A549 (cell line): Measurements from ENCODE around the gene SYTL3. TPM values are rescaled to one million over a fixed set of nuclear protein-coding genes. Genes with fewer than 3 reads are reported as not detected.

Experiments used
- ATAC-seq, 2 experiments: fragments of 200-7000 bp in 1 of 2; fragments of >200 bp in 1 of 2; cut with Nextera tagmentation in 1 of 2; cut with Tn5 transposase in 1 of 2; 3 replicates each; pipeline versions ENCODE4 v1.8.0 to v1.9.1; 2018 to 2020; ENCODE audit warnings: mild to moderate bottlenecking in 1 of 2, moderate library complexity in 1 of 2
- CTCF ChIA-PET: fragments of 300-600 bp; sonication (Branson Sonifier 250); formaldehyde crosslinking; extraction: SDS; loops from one replicate; lab custom pipeline; 2021; ENCODE audit warnings: antibody characterized with exemption, inconsistent platforms; lab: Yijun Ruan, JAX
- POLR2A ChIA-PET: fragments of 350-600 bp; formaldehyde crosslinking; extraction: SDS; loops from one replicate; lab custom pipeline; 2021; ENCODE audit warnings: antibody characterized with exemption, inconsistent platforms; lab: Yijun Ruan, JAX
- DNase-seq, 2 experiments: peaks; one replicate each; pipeline versions ENCODE4 v3.0.0 to v3.0.0-alpha.2; 2011 to 2016; ENCODE audit warnings: low read depth in 1 of 2, low spot score in 1 of 2
- FAIRE-seq: peaks from 2 replicates; lab custom pipeline; 2011; peaks lifted over from hg19 to GRCh38; lab: Jason Lieb, UNC
- H3K27ac ChIP-seq, 2 experiments: fragments of >200 bp; sonication (Bioruptor Twin); formaldehyde crosslinking; 3 replicates each; pipeline ENCODE4 v1.5.1; 2016 to 2017
- H3K4me1 ChIP-seq: fragments of >200 bp; sonication (Bioruptor Twin); formaldehyde crosslinking; 3 replicates; pipeline ENCODE4 v1.6.1; 2016
- H3K4me2 ChIP-seq: fragments of >200 bp; sonication (Bioruptor Twin); formaldehyde crosslinking; 3 replicates; pipeline ENCODE4 v1.6.1; 2016
- H3K4me3 ChIP-seq: fragments of >200 bp; sonication (Bioruptor Twin); formaldehyde crosslinking; 3 replicates; pipeline ENCODE4 v1.5.1; 2016
- H3K9me3 ChIP-seq: fragments of >200 bp; sonication (Bioruptor Twin); formaldehyde crosslinking; 3 replicates; pipeline ENCODE4 v1.6.1; 2016
- CBX8 ChIP-seq: fragments of 200-600 bp; sonication (generic); IDR thresholded peaks from 2 replicates; pipeline ENCODE4 v1.6.1; 2016
- EP300 ChIP-seq, 2 experiments: fragments of >200 bp; sonication (Bioruptor Twin); formaldehyde crosslinking; IDR thresholded peaks; 2 replicates in 1 of 2; 3 replicates in 1 of 2; pipeline ENCODE4 v1.6.1; 2016 to 2017
- HMGXB4 ChIP-seq: fragments of 250-450 bp; sonication (Bioruptor Pico); IDR thresholded peaks from 2 replicates; pipeline ENCODE4 v1.5.0; 2021; ENCODE audit warnings: mild to moderate bottlenecking, moderate library complexity, borderline replicate concordance
- HOXA7 ChIP-seq: fragments of 250-450 bp; sonication (Bioruptor Pico); IDR thresholded peaks from 2 replicates; pipeline ENCODE4 v1.5.0; 2020; ENCODE audit warnings: mild to moderate bottlenecking, moderate library complexity
- JUN ChIP-seq, 2 experiments: fragments of >200 bp; sonication (Bioruptor Twin); formaldehyde crosslinking; IDR thresholded peaks; 2 replicates in 1 of 2; 3 replicates in 1 of 2; pipeline ENCODE4 v1.6.1; 2016 to 2017
- KDM1A ChIP-seq: fragments of 200-600 bp; sonication (generic); IDR thresholded peaks from 2 replicates; pipeline ENCODE4 v1.6.1; 2016; ENCODE audit warnings: low read depth, mild to moderate bottlenecking
- MAZ ChIP-seq: fragments of 150-350 bp; IDR thresholded peaks from 2 replicates; pipeline ENCODE4 v1.6.1; 2014; ENCODE audit warnings: antibody characterized with exemption, low read depth, low read length, borderline replicate concordance
- NR3C1 ChIP-seq: fragments of >200 bp; sonication (Bioruptor Twin); formaldehyde crosslinking; IDR thresholded peaks from 3 replicates; pipeline ENCODE4 v1.6.1; 2017
- PBX3 ChIP-seq: IDR thresholded peaks from 2 replicates; pipeline ENCODE4 v1.6.1; 2012
- POLR2A ChIP-seq: IDR thresholded peaks from 2 replicates; pipeline ENCODE4 v1.6.1; 2012; ENCODE audit warnings: mild to moderate bottlenecking, low read length
- POLR2AphosphoS2 ChIP-seq: conservative IDR thresholded peaks from 2 replicates; pipeline ENCODE4 v1.6.1; 2012; ENCODE audit warnings: low read length, improper control_type of control experiment, inconsistent platforms
- RARB ChIP-seq: fragments of 250-450 bp; sonication (Bioruptor Pico); IDR thresholded peaks from 2 replicates; pipeline ENCODE4 v1.8.0; 2021; ENCODE audit warnings: mild to moderate bottlenecking, moderate library complexity
- RCOR1 ChIP-seq: fragments of 150-350 bp; IDR thresholded peaks from 2 replicates; pipeline ENCODE4 v1.6.1; 2014; ENCODE audit warnings: antibody characterized with exemption, low read length, low read depth
- ZC3H11A ChIP-seq: fragments of 450-650 bp; IDR thresholded peaks from 2 replicates; pipeline ENCODE4 v1.6.1; 2014; ENCODE audit warnings: antibody characterized with exemption, mild to moderate bottlenecking
- ZSCAN20 ChIP-seq: fragments of 250-450 bp; sonication (Bioruptor Pico); IDR thresholded peaks from 2 replicates; pipeline ENCODE4 v1.8.0; 2022; ENCODE audit warnings: mild to moderate bottlenecking, moderate library complexity
- WGBS: methylation state at CpG from one replicate; pipeline ENCODE4 v1.1.6; 2017; ENCODE audit errors: missing lambda C conversion rate; 5-methylcytosine and 5-hydroxymethylcytosine counted together
- polyA plus RNA-seq, 4 experiments: library from polyadenylated mRNA; depleted of rRNA in 3 of 4; stranded (reverse); fragments of >200 nt; fragmentation: RNase III in 1 of 4; extraction: RNeasy Plus Mini Kit Qiagen cat#74134 plus additional on column Dnase treatment in 1 of 4; gene quantifications; 2 replicates in 3 of 4; 3 replicates in 1 of 4; pipeline ENCODE4 v1.2.3, GENCODE V29; 2011 to 2017

Gene SYTL3
- polyA plus RNA-seq, 2 of the 4 experiments (the other 2 are of a cell fraction) = 0.63 to 0.89 TPM

- POLR2A ChIA-PET = no interaction called here
- ATAC-seq = peak in 1 of 2 experiments; percentile 4; a peak in 2 of 6 replicates
Observed at GRCh38 chr6:158808442-158808833, 158.6 kb downstream of the SYTL3 start.

DNA sequence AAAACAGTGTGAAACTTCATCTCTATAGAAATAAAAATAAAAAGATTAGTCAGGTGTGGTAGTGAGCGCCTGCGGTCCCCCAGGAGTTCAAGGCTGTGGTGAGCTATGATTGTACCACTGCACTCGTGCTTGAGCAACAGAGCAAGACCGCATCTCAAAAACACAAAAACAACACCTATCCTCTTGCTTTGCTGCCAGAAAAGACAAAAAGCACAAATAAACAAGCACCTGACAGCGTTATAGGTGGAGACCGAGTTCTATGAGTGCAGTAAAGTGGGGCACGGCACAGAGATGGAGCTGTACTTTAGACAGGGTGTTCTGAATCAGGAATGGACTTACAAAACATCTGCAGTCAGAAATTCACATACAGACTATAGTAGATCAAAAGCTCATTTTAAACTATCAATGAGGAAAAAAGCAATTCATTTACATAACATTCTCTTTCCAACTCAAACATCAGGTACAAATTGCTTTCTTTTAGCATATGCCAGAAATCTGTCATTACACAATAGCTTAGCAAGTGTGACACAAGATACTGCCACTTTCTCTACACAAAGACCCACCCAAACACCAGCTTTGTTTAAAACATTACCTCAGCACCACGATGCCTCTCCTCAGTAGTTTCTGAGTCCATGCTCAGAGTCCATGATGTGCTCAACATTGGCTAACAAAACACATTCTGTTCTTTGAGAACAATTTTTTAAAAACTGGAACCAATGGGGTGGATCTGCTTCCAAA lies 159.3 kb downstream of the SYTL3 start:
- Histone ChIP-seq H3K9me3 (no peaks in the 10 kb centered on the region), H3K4me3 (no peak overlapping the region), H3K4me1 (peaks cover 98% of the 10 kb centered on the region), H3K27ac (no peak overlapping the region), H3K4me2 (peak overlapping the region; percentile 92; the same call in 2 of the 3 replicates)
- TF ChIP-seq POLR2AphosphoS2 = peak; percentile 83; the same call in 1 of the 2 replicates
- no peak for TF ChIP-seq EP300 (IDR thresholded peaks at IDR 0.05)
- no peak for TF ChIP-seq PBX3
- ChIA-PET CTCF (interaction anchor here (1.1 to 1.5 kb wide), 4 partner anchors 10 to 191 kb away, joined by 3 to 4 read pairs (median 4); partner anchors contain the start of gene RSPH3), POLR2A (interaction anchor here (0.9 kb wide), 1 partner anchor 60 kb away, joined by 3 read pairs; no protein-coding TSS in a partner anchor)
- no peak for FAIRE-seq
- no peak for ATAC-seq
- DNase-seq = no peak
- WGBS = 71% methylated on average over 8 of the region's 8 CpGs

More at GRCh38 chr6:158808442-158808833, 158.6 kb downstream of the SYTL3 start:
- no peak for TF ChIP-seq CBX8
- no peak for TF ChIP-seq ZSCAN20 (CRISPR knock-in tag)
- no peak for TF ChIP-seq MAZ
- no peak for TF ChIP-seq RARB
- TF ChIP-seq KDM1A = no peak
- no peak for TF ChIP-seq POLR2A
- no peak for TF ChIP-seq RCOR1
- no peak for TF ChIP-seq HMGXB4 (CRISPR knock-in tag)
- no peak for TF ChIP-seq NR3C1
- no peak for TF ChIP-seq ZC3H11A
- DNase-seq = no peak
- CTCF ChIA-PET = interaction anchor here (1.1 to 1.5 kb wide), 3 partner anchors 9 to 101 kb away, joined by 3 to 4 read pairs (median 4); no protein-coding TSS in a partner anchor
- WGBS = 42% methylated on average over 6 of the region's 6 CpGs
- peaks cover 98% of the 10 kb centered on the region for H3K4me1 ChIP-seq
- H3K27ac ChIP-seq = no peak overlapping the region
- no peak overlapping the region for H3K4me3 ChIP-seq
- no peak for FAIRE-seq
- H3K4me2 ChIP-seq = peak overlapping the region; percentile 92; the same call in 2 of the 3 replicates
- H3K9me3 ChIP-seq = no peaks in the 10 kb centered on the region

GRCh38 chr6:158810155-158811095 lies 160.6 kb downstream of the SYTL3 start:
- H3K4me3 ChIP-seq = no peak overlapping the region
- FAIRE-seq (no peak), ATAC-seq (no peak; a peak in 1 of 6 replicates), DNase-seq (no peak)
- peaks cover 100% of the 10 kb centered on the region for H3K4me1 ChIP-seq
- H3K27ac ChIP-seq = peak overlapping the region in 1 of 2 experiments; percentile 50; a peak in 1 of 6 replicates
- 57% methylated on average over 9 of the region's 9 CpGs for WGBS
- peak overlapping the region; percentile 92 for H3K4me2 ChIP-seq
- ChIA-PET POLR2A (interaction anchor here (4.5 kb wide), 1 partner anchor 59 kb away, joined by 23 read pairs; no protein-coding TSS in a partner anchor), CTCF (interaction anchor here (1.2 to 4.5 kb wide), 3 partner anchors 12 to 190 kb away, joined by 3 to 20 read pairs (median 9); partner anchors contain the start of gene RSPH3)
- H3K9me3 ChIP-seq = no peaks in the 10 kb centered on the region
- TF ChIP-seq POLR2AphosphoS2 = peak; percentile 5; the same call in 1 of the 2 replicates
- TF ChIP-seq HOXA7 (CRISPR knock-in tag) = 0 out of 2 replicates have a peak, but pooled peaks have one; percentile 18
- TF ChIP-seq JUN (IDR thresholded peaks at IDR 0.05) = no peak
- TF ChIP-seq HMGXB4 (CRISPR knock-in tag) = 0 out of 2 replicates have a peak, but pooled peaks have one; percentile 5
- TF ChIP-seq, all 56 proteins: peak for 3
